CD4-positive, alpha-beta T cell (primary cell): ENCODE data around the gene SSRP1. TPM values are rescaled to one million over a fixed set of nuclear protein-coding genes. Genes with fewer than 3 reads are reported as not detected.
"Not testable (repeated sequence)": the region's sequence is repeated elsewhere in the genome, so short reads cannot be mapped to it uniquely, and the experiment has no call there.

Experiments used
- ATAC-seq: fragments of 200-7000 bp; cut with Tn5 transposase; one replicate; pipeline ENCODE4 v1.10.0; 2022; ENCODE audit warnings: mild to moderate bottlenecking; ENCODE audit not compliant: poor library complexity
- CTCF ChIA-PET: fragments of 350-600 bp; sonication (Branson Sonifier 250); formaldehyde crosslinking; loops from one replicate; lab custom pipeline; 2021; ENCODE audit warnings: antibody characterized with exemption, inconsistent platforms; lab: Charles Lee
- POLR2A ChIA-PET: fragments of 350-600 bp; sonication (Branson Sonifier 250); formaldehyde crosslinking; loops from one replicate; lab custom pipeline; 2021; ENCODE audit warnings: antibody characterized with exemption, inconsistent platforms; lab: Charles Lee
- DNase-seq, 14 experiments: peaks; one replicate each; pipeline ENCODE4 v3.0.0-alpha.2; 2013 to 2020; ENCODE audit warnings: mixed read lengths in 2 of 14
- H3K27ac ChIP-seq, 2 donors: one replicate each; pipeline versions ENCODE4 v1.5.1 to v1.7.0; 2013; ENCODE audit warnings: low read length in 2 of 2, low read depth in 1 of 2, mild to moderate bottlenecking in 1 of 2
- H3K27me3 ChIP-seq, 2 experiments: 1 replicate in 1 of 2; 2 replicates in 1 of 2; pipeline versions ENCODE4 v1.6.1 to v1.7.0; 2013; ENCODE audit warnings: low read length in 2 of 2, control low read depth in 1 of 2, mild to moderate bottlenecking in 1 of 2, moderate library complexity in 1 of 2; ENCODE audit not compliant: insufficient read depth in 2 of 2, control insufficient read depth in 1 of 2
- H3K36me3 ChIP-seq: one replicate; pipeline ENCODE4 v1.6.1; 2013; ENCODE audit warnings: low read length, control low read depth; ENCODE audit not compliant: insufficient read depth
- H3K4me1 ChIP-seq: one replicate; pipeline ENCODE4 v1.6.1; 2013; ENCODE audit warnings: low read length, control low read depth; ENCODE audit not compliant: insufficient read depth
- H3K4me3 ChIP-seq: one replicate; pipeline ENCODE4 v1.5.1; 2013; ENCODE audit warnings: mild to moderate bottlenecking, low read length, moderate library complexity
- H3K9me3 ChIP-seq, 2 experiments: 1 replicate in 1 of 2; 2 replicates in 1 of 2; pipeline versions ENCODE4 v1.6.1 to v1.7.0; 2013; ENCODE audit warnings: low read length in 2 of 2, mild to moderate bottlenecking in 2 of 2, control low read depth in 1 of 2, moderate library complexity in 1 of 2; ENCODE audit not compliant: control insufficient read depth in 1 of 2, insufficient read depth in 1 of 2
- H3K27ac Mint-ChIP-seq: one replicate; pipeline ENCODE4 v1.8.0; 2020; ENCODE audit warnings: mixed read lengths
- H3K27me3 Mint-ChIP-seq: one replicate; pipeline ENCODE4 v1.8.0; 2021; ENCODE audit warnings: mixed read lengths
- H3K36me3 Mint-ChIP-seq: one replicate; pipeline ENCODE4 v1.8.0; 2021; ENCODE audit warnings: low read depth, mixed read lengths
- H3K4me1 Mint-ChIP-seq: one replicate; pipeline ENCODE4 v1.8.0; 2021; ENCODE audit warnings: low read depth, mixed read lengths
- H3K4me3 Mint-ChIP-seq: one replicate; pipeline ENCODE4 v1.8.0; 2020; ENCODE audit warnings: mild to moderate bottlenecking, mixed read lengths
- H3K9me3 Mint-ChIP-seq: one replicate; pipeline ENCODE4 v1.8.0; 2020; ENCODE audit warnings: mixed read lengths
- intact Hi-C, 2 experiments: fragments of 100-400 bp; cut with DNase I in 1 of 2; cut with micrococcal nuclease in 1 of 2; formaldehyde crosslinking; loops; one replicate each; pipeline versions ENCODE4 v1.15.1 to v1.9.0; 2023 to 2025; cut with DNase I, micrococcal nuclease
- total RNA-seq, 174 experiments: library from RNA in 2 of 174; stranded (reverse) in 2 of 174; gene quantifications; one replicate each; pipeline ENCODE4 v1.2.3 and lab custom pipeline; 2021 to 2026
- TF ChIP-seq, protein P1 (sequence below): fragments of 200-600 bp; IDR thresholded peaks from one replicate; pipeline ENCODE4 v1.8.0; 2022; ENCODE audit warnings: antibody characterized with exemption, mild to moderate bottlenecking

The SSRP1 gene
- total RNA-seq, 2 experiments from 2014 or later, result 36.7 to 41.2 TPM

DNA sequence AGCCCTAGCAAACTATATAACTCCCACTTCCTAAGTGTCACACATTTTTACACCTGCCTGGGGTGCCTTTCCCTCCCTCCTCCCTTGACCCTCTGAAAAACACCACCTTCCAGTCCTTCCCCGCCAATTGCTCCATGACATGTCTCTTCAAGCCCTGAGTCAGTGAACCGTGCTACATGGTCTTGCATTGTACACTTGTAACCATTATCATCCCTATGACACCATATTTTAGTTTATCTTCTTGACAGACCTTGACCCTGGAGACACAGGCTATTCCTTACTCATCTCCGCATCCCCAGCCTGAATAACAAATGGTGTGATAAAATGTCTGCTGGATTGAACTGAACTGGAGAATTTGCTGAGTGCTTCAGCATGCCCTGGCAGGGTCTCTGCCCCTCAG is 47.8 kb downstream of the SSRP1 start:
- Mint-ChIP-seq H3K4me1 (no peaks in the 10 kb centered on the region), H3K27me3 (peaks cover 45% of the 10 kb centered on the region), H3K9me3 (no peaks in the 10 kb centered on the region), H3K27ac (no peak overlapping the region), H3K4me3 (no peak overlapping the region), H3K36me3 (no peaks in the 10 kb centered on the region)
- H3K36me3 ChIP-seq, result no peaks in the 10 kb centered on the region
- ATAC-seq (no peak), DNase-seq (no peak)
- H3K4me1 ChIP-seq, result no peaks in the 10 kb centered on the region
- H3K9me3 ChIP-seq, result no peaks in the 10 kb centered on the region
- ChIA-PET POLR2A (no interaction called here), CTCF (no interaction called here)
- no peak overlapping the region for H3K27ac ChIP-seq
- H3K27me3 ChIP-seq, result peaks cover 5 to 10% of the 10 kb centered on the region in 2 experiments
- TF ChIP-seq, protein P1, sequence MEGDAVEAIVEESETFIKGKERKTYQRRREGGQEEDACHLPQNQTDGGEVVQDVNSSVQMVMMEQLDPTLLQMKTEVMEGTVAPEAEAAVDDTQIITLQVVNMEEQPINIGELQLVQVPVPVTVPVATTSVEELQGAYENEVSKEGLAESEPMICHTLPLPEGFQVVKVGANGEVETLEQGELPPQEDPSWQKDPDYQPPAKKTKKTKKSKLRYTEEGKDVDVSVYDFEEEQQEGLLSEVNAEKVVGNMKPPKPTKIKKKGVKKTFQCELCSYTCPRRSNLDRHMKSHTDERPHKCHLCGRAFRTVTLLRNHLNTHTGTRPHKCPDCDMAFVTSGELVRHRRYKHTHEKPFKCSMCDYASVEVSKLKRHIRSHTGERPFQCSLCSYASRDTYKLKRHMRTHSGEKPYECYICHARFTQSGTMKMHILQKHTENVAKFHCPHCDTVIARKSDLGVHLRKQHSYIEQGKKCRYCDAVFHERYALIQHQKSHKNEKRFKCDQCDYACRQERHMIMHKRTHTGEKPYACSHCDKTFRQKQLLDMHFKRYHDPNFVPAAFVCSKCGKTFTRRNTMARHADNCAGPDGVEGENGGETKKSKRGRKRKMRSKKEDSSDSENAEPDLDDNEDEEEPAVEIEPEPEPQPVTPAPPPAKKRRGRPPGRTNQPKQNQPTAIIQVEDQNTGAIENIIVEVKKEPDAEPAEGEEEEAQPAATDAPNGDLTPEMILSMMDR, result no peak
- H3K4me3 ChIP-seq, result no peak overlapping the region
- intact Hi-C loops, result no loop called here

DNA sequence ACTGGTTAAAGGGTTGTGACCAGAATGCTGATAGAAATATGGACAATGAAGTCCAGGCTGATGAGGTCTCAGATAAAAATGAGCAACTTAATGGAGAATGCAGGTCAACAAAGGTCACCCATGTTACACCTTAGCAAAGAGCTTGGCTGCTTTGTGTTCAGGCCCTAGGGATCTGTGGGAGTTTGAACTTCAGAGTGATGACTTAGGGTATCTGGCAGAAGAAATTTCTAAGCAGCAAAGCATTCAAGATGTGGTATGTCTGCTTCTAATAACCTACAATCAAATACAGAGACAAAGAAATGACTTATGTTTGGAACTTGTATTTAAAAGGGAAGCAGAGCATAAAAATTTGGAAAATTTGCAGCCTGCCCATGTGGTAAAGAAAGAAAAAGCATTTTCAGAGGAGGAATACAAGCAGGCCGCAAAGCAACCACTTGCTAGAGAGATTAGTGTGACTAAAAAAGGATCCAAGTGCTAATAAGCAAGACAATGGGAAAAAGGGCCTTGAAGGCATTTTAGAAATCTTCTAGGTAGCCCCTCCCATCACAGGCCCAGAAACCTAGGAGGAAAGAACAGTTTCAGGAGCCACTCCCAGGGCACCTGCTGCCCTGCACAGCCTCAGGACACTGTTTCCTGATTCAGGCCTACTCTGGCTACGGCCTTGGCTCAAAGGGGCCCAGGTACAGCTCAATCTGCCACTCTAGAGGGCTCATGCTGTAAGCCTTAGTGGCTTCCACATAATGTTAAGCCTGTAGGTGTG is 52.3 kb downstream of the SSRP1 start:
- DNase-seq (no peak), ATAC-seq (no peak)
- H3K4me3 Mint-ChIP-seq, result no peak overlapping the region
- POLR2A ChIA-PET, result no interaction called here
- H3K4me1 Mint-ChIP-seq, result no peaks in the 10 kb centered on the region
- H3K27me3 ChIP-seq, result peaks cover under 1 to 8% of the 10 kb centered on the region in 2 experiments
- H3K9me3 Mint-ChIP-seq, result peaks cover 2% of the 10 kb centered on the region
- TF ChIP-seq, protein P1, result no peak
- H3K27me3 Mint-ChIP-seq, result peaks cover 25% of the 10 kb centered on the region
- no peak overlapping the region for H3K4me3 ChIP-seq
- H3K4me1 ChIP-seq, result no peaks in the 10 kb centered on the region
- no peaks in the 10 kb centered on the region for H3K36me3 ChIP-seq
- no peak overlapping the region for H3K27ac Mint-ChIP-seq
- no peaks in the 10 kb centered on the region for H3K9me3 ChIP-seq
- H3K36me3 Mint-ChIP-seq, result no peaks in the 10 kb centered on the region
- CTCF ChIA-PET, result no interaction called here
- intact Hi-C loops, result no loop called here
- H3K27ac ChIP-seq, result no peak overlapping the region

DNA sequence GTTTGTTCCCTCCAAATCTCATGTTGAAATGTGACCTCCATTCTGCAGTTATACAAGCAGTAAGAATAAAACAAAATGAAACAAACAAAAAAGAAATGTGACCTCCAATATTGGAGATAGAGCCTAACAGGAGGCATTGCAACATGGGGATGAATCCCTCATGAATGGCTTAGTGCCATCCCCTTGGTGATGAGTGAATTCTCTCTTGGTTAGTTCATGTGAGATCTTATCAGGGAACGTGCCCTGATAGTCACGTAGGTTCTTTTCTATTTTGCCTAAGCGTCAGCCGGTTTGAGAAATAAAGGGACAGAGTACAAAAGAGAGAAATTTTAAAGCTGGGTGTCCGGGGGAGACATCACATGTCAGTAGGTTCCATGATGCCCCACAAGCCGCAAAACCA is 54.1 kb downstream of the SSRP1 start:
- CTCF ChIA-PET, DNase-seq, H3K27ac Mint-ChIP-seq, POLR2A ChIA-PET, H3K27ac ChIP-seq, H3K4me3 ChIP-seq, H3K4me3 Mint-ChIP-seq, H3K4me1 Mint-ChIP-seq, ATAC-seq, H3K9me3 Mint-ChIP-seq, H3K9me3 ChIP-seq, H3K4me1 ChIP-seq, H3K36me3 ChIP-seq, H3K36me3 Mint-ChIP-seq, intact Hi-C loops: not testable (repeated sequence)
- H3K27me3 ChIP-seq, result peaks cover 7 to 15% of the 10 kb centered on the region in 2 experiments
- H3K27me3 Mint-ChIP-seq, result peaks cover 29% of the 10 kb centered on the region

DNA sequence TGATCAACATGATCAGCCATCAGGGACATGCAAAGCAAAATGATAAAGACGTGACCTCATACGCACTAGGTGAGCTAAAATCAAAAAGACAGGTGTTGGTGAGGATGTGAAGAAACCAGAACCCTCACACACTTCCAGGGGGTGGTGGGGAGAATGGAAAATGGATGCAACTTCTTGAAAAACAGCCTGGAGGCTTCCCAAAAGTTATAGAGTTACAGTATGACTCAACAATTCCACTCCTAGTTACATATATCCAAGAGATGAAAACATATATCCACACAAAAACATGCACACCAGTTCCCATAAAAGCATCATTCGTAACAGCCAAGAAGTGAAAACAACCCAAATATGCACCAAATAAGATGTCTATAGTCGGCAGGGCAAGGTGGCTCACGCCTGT is 56.6 kb downstream of the SSRP1 start:
- H3K4me1 Mint-ChIP-seq, result peaks cover 5% of the 10 kb centered on the region
- Histone ChIP-seq H3K4me3 (no peak overlapping the region), H3K9me3 (no peaks in the 10 kb centered on the region), H3K27ac (no peak overlapping the region), H3K4me1 (no peaks in the 10 kb centered on the region), H3K36me3 (no peaks in the 10 kb centered on the region), H3K27me3 (peaks cover 12 to 15% of the 10 kb centered on the region in 2 experiments)
- H3K27me3 Mint-ChIP-seq, result peaks cover 28% of the 10 kb centered on the region
- H3K9me3 Mint-ChIP-seq, result peaks cover 4% of the 10 kb centered on the region
- TF ChIP-seq, protein P1, result no peak
- H3K36me3 Mint-ChIP-seq, result no peaks in the 10 kb centered on the region
- no peak for DNase-seq
- no peak for ATAC-seq
- no peak overlapping the region for H3K4me3 Mint-ChIP-seq
- intact Hi-C loops, result no loop called here
- CTCF ChIA-PET, result no interaction called here
- POLR2A ChIA-PET, result no interaction called here
- H3K27ac Mint-ChIP-seq, result no peak overlapping the region
